Loucy (cell line): ENCODE measurements around the gene CTCFL.

Experiments
- CTCF ChIP-seq: fragments of 200-600 bp; sonication (generic); conservative IDR thresholded peaks from 2 replicates; pipeline ENCODE4 v1.5.1; 2014; ENCODE audit warnings: mild to moderate bottlenecking, antibody characterized with exemption, low read length
- EZH2phosphoT487 ChIP-seq: fragments of 200-600 bp; IDR thresholded peaks from 2 replicates; pipeline ENCODE4 v1.6.1; 2018; ENCODE audit warnings: antibody characterized with exemption, mild to moderate bottlenecking, moderate library complexity, borderline replicate concordance

DNA sequence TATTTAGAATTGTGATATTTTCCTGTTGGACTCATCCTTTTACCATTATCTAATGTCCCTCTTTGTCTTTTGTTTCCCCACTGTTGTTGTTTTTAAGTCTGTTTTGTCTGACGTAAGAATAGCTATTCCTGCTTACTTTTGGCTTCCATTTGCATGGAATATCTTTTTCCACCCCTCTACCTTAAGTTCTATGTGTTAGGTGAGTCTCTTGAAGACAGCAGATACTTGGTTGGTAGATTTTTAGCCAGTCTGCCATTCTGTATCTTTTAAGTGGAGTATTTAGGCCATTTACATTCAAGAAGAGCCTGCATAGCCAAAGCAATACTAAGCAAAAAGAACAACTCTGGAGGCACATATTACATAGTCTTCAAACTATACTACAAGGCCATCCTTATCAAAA is 39.2 kb downstream of the CTCFL start:
- no peak for TF ChIP-seq CTCF
- no peak for TF ChIP-seq EZH2phosphoT487
